SK-N-SH treated with all-trans-retinoic acid at 6 μM for 48 hours (cell line): ENCODE data around the gene KCNMA1.

Experiments used
- ATAC-seq: fragments of 200-7000 bp; cut with Tn5 transposase; 3 replicates; pipeline ENCODE4 v1.9.1; 2020; ENCODE audit warnings: mild to moderate bottlenecking, moderate library complexity
- ARNTL ChIP-seq: fragments of 450-650 bp; formaldehyde crosslinking; IDR thresholded peaks from 2 replicates; pipeline ENCODE4 v1.5.0; 2020; ENCODE audit warnings: low read depth, mild to moderate bottlenecking, moderate library complexity, borderline replicate concordance
- BACH2 ChIP-seq: fragments of 250-450 bp; sonication (Bioruptor Pico); IDR thresholded peaks from 2 replicates; pipeline ENCODE4 v1.9.0; 2021; ENCODE audit warnings: mild to moderate bottlenecking, borderline replicate concordance
- CSDC2 ChIP-seq: fragments of 250-450 bp; sonication (Bioruptor Pico); IDR thresholded peaks from 2 replicates; pipeline ENCODE4 v1.5.0; 2020; ENCODE audit warnings: mild to moderate bottlenecking, moderate library complexity
- GLIS3 ChIP-seq: fragments of 250-450 bp; sonication (Bioruptor Pico); IDR thresholded peaks from 2 replicates; pipeline ENCODE4 v1.5.0; 2020; ENCODE audit warnings: mild to moderate bottlenecking, moderate library complexity
- OSR1 ChIP-seq: fragments of 250-450 bp; sonication (Bioruptor Pico); IDR thresholded peaks from 2 replicates; pipeline ENCODE4 v1.8.0; 2022; ENCODE audit warnings: moderate library complexity, mild to moderate bottlenecking, inconsistent platforms
- RARB ChIP-seq: fragments of 250-450 bp; sonication (Bioruptor Pico); IDR thresholded peaks from 2 replicates; pipeline ENCODE4 v1.8.0; 2021; ENCODE audit warnings: mild to moderate bottlenecking, moderate library complexity
- SNAI2 ChIP-seq: fragments of 250-450 bp; sonication (Bioruptor Pico); IDR thresholded peaks from 2 replicates; pipeline ENCODE4 v1.5.0; 2020; ENCODE audit warnings: mild to moderate bottlenecking, moderate library complexity
- ZC3H10 ChIP-seq: fragments of 250-450 bp; sonication (Bioruptor Pico); IDR thresholded peaks from 2 replicates; pipeline ENCODE4 v1.5.1; 2021; ENCODE audit warnings: mild to moderate bottlenecking, moderate library complexity
- ZFP3 ChIP-seq: fragments of 250-450 bp; sonication (Bioruptor Pico); IDR thresholded peaks from 2 replicates; pipeline ENCODE4 v1.5.0; 2020; ENCODE audit warnings: mild to moderate bottlenecking, moderate library complexity
- ZFP30 ChIP-seq: fragments of 450-650 bp; formaldehyde crosslinking; IDR thresholded peaks from 2 replicates; pipeline ENCODE4 v1.5.0; 2022; ENCODE audit warnings: mild to moderate bottlenecking, moderate library complexity
- ZNF565 ChIP-seq: fragments of 450-650 bp; formaldehyde crosslinking; conservative IDR thresholded peaks from 2 replicates; pipeline ENCODE4 v1.5.0; 2020; ENCODE audit warnings: low read depth, mild to moderate bottlenecking, moderate library complexity
- ZNF70 ChIP-seq: fragments of 450-650 bp; formaldehyde crosslinking; IDR thresholded peaks from 2 replicates; pipeline ENCODE4 v1.5.0; 2020; ENCODE audit warnings: mild to moderate bottlenecking, moderate library complexity
- ZNF8 ChIP-seq: fragments of 450-650 bp; formaldehyde crosslinking; IDR thresholded peaks from 2 replicates; pipeline ENCODE4 v1.5.0; 2020; ENCODE audit warnings: mild to moderate bottlenecking, moderate library complexity
- TF ChIP-seq, protein P1 (sequence below): fragments of 250-450 bp; sonication (Bioruptor Pico); IDR thresholded peaks from 2 replicates; pipeline ENCODE4 v1.5.0; 2020; ENCODE audit warnings: mild to moderate bottlenecking, moderate library complexity
- TF ChIP-seq, protein P2 (sequence below): fragments of 250-450 bp; sonication (Bioruptor Pico); IDR thresholded peaks from 2 replicates; pipeline ENCODE4 v1.8.0; 2021; ENCODE audit warnings: low read depth, mild to moderate bottlenecking, moderate library complexity, borderline replicate concordance
- TF ChIP-seq, protein P3 (sequence below): fragments of 250-450 bp; sonication (Bioruptor Pico); IDR thresholded peaks from 2 replicates; pipeline ENCODE4 v1.5.1; 2021; ENCODE audit warnings: mild to moderate bottlenecking, moderate library complexity
- TF ChIP-seq, protein P4 (sequence below): fragments of 250-450 bp; sonication (Bioruptor Pico); IDR thresholded peaks from 2 replicates; pipeline ENCODE4 v1.8.0; 2020; ENCODE audit warnings: mild to moderate bottlenecking, moderate library complexity, borderline replicate concordance
- TF ChIP-seq, protein P5 (sequence below): fragments of 250-450 bp; sonication (Bioruptor Pico); IDR thresholded peaks from 2 replicates; pipeline ENCODE4 v1.5.1; 2020; ENCODE audit warnings: low read depth, mild to moderate bottlenecking, moderate library complexity

The KCNMA1 gene

DNA sequence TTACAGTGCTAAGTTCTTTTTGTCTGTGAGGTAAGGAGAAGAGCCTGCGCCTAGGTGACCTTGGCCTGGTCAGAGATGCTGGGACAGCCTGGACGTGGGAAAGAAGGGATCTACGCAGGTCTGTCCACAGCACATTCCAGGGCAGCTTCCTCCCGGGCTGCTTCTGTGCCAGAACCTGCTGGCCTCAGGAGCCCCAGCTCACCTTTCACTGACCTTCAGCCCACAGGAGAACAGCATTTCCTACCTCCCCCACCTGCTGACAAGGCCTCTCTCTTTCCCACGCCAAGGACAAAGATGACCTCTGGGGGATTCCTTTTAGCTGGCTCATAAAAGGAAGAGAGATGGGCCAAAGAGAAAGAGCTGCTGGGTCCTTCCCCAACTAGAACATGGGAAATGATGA is 260.6 kb downstream of the KCNMA1 start:
- ATAC-seq, result peak; percentile 34; the same call in 2 of the 3 replicates
- TF ChIP-seq, protein P1, sequence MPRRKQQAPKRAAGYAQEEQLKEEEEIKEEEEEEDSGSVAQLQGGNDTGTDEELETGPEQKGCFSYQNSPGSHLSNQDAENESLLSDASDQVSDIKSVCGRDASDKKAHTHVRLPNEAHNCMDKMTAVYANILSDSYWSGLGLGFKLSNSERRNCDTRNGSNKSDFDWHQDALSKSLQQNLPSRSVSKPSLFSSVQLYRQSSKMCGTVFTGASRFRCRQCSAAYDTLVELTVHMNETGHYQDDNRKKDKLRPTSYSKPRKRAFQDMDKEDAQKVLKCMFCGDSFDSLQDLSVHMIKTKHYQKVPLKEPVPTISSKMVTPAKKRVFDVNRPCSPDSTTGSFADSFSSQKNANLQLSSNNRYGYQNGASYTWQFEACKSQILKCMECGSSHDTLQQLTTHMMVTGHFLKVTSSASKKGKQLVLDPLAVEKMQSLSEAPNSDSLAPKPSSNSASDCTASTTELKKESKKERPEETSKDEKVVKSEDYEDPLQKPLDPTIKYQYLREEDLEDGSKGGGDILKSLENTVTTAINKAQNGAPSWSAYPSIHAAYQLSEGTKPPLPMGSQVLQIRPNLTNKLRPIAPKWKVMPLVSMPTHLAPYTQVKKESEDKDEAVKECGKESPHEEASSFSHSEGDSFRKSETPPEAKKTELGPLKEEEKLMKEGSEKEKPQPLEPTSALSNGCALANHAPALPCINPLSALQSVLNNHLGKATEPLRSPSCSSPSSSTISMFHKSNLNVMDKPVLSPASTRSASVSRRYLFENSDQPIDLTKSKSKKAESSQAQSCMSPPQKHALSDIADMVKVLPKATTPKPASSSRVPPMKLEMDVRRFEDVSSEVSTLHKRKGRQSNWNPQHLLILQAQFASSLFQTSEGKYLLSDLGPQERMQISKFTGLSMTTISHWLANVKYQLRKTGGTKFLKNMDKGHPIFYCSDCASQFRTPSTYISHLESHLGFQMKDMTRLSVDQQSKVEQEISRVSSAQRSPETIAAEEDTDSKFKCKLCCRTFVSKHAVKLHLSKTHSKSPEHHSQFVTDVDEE (CRISPR knock-in tag), result no peak
- TF ChIP-seq ZNF70 (CRISPR knock-in tag) (no peak), ZFP30 (CRISPR knock-in tag) (no peak), ZNF565 (CRISPR knock-in tag) (no peak), ZC3H10 (CRISPR knock-in tag) (no peak), CSDC2 (CRISPR knock-in tag) (no peak), ZNF8 (CRISPR knock-in tag) (no peak), GLIS3 (CRISPR knock-in tag) (no peak), BACH2 (CRISPR knock-in tag) (no peak), ZFP3 (CRISPR knock-in tag) (no peak), OSR1 (CRISPR knock-in tag) (no peak), ARNTL (no peak), RARB (no peak)
- TF ChIP-seq, protein P2, sequence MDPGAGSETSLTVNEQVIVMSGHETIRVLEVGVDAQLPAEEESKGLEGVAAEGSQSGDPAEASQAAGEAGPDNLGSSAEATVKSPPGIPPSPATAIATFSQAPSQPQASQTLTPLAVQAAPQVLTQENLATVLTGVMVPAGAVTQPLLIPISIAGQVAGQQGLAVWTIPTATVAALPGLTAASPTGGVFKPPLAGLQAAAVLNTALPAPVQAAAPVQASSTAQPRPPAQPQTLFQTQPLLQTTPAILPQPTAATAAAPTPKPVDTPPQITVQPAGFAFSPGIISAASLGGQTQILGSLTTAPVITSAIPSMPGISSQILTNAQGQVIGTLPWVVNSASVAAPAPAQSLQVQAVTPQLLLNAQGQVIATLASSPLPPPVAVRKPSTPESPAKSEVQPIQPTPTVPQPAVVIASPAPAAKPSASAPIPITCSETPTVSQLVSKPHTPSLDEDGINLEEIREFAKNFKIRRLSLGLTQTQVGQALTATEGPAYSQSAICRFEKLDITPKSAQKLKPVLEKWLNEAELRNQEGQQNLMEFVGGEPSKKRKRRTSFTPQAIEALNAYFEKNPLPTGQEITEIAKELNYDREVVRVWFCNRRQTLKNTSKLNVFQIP (CRISPR knock-in tag), result no peak
- TF ChIP-seq, protein P3, sequence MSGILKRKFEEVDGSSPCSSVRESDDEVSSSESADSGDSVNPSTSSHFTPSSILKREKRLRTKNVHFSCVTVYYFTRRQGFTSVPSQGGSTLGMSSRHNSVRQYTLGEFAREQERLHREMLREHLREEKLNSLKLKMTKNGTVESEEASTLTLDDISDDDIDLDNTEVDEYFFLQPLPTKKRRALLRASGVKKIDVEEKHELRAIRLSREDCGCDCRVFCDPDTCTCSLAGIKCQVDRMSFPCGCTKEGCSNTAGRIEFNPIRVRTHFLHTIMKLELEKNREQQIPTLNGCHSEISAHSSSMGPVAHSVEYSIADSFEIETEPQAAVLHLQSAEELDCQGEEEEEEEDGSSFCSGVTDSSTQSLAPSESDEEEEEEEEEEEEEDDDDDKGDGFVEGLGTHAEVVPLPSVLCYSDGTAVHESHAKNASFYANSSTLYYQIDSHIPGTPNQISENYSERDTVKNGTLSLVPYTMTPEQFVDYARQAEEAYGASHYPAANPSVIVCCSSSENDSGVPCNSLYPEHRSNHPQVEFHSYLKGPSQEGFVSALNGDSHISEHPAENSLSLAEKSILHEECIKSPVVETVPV (CRISPR knock-in tag), result no peak
- TF ChIP-seq, protein P4, sequence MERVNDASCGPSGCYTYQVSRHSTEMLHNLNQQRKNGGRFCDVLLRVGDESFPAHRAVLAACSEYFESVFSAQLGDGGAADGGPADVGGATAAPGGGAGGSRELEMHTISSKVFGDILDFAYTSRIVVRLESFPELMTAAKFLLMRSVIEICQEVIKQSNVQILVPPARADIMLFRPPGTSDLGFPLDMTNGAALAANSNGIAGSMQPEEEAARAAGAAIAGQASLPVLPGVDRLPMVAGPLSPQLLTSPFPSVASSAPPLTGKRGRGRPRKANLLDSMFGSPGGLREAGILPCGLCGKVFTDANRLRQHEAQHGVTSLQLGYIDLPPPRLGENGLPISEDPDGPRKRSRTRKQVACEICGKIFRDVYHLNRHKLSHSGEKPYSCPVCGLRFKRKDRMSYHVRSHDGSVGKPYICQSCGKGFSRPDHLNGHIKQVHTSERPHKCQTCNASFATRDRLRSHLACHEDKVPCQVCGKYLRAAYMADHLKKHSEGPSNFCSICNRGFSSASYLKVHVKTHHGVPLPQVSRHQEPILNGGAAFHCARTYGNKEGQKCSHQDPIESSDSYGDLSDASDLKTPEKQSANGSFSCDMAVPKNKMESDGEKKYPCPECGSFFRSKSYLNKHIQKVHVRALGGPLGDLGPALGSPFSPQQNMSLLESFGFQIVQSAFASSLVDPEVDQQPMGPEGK (CRISPR knock-in tag), result no peak
- TF ChIP-seq, protein P5, sequence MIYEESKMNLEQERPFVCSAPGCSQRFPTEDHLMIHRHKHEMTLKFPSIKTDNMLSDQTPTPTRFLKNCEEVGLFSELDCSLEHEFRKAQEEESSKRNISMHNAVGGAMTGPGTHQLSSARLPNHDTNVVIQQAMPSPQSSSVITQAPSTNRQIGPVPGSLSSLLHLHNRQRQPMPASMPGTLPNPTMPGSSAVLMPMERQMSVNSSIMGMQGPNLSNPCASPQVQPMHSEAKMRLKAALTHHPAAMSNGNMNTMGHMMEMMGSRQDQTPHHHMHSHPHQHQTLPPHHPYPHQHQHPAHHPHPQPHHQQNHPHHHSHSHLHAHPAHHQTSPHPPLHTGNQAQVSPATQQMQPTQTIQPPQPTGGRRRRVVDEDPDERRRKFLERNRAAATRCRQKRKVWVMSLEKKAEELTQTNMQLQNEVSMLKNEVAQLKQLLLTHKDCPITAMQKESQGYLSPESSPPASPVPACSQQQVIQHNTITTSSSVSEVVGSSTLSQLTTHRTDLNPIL (CRISPR knock-in tag), result no peak

DNA sequence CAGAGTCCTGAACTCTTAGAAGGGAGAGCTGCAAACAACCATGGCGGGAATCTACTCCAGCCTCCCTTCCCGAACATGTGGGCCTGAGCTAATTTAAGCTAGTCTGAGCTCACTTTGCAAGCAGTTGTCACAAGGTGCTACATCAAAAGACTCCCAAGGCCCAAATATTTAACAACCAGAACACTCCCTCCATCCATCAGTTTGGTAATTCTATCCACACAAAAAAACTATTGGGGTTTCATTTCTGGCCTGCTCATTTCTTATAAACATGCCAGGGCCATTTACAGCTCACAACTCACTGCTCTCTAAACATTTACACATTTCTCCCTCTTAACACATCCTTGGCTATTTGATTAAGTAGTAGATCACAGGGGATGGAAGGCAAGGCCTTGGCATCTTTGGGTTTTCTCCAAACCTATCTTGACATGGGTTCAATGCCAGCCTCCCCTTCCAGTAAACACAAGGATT is 263.4 kb downstream of the KCNMA1 start:
- no peak for TF ChIP-seq ZNF8 (CRISPR knock-in tag)
- TF ChIP-seq SNAI2, result no peak
- TF ChIP-seq, protein P1 (CRISPR knock-in tag), result no peak
- TF ChIP-seq, protein P3 (CRISPR knock-in tag), result no peak
- TF ChIP-seq, protein P4 (CRISPR knock-in tag), result no peak
- no peak for TF ChIP-seq ZC3H10 (CRISPR knock-in tag)
- no peak for ATAC-seq
